HG03521 (cell line): ENCODE data around the gene CCDC24.

Experiments
- ATAC-seq: cut with Tn5 transposase; IDR thresholded peaks from one replicate; pipeline ENCODE4 v1.9.1; 2021; ENCODE audit warnings: mild to moderate bottlenecking, moderate library complexity; ENCODE audit not compliant: unreplicated experiment

CCDC24 gene

GRCh38 chr1:43991476-43992231, at the start of gene CCDC24:
Gene CCDC24 (plus strand): TSS chr1:43991599. CDS start chr1:43991879, 280 bp downstream.
- ATAC-seq: peak; percentile 80

- ATAC-seq: no peak
Observed at GRCh38 chr1:43942411-43942810, 49.0 kb upstream of the CCDC24 start.

- no peak for ATAC-seq
Observed at GRCh38 chr1:43944860-43945259, 46.5 kb upstream of the CCDC24 start.

GRCh38 chr1:43945674-43946235, 45.6 kb upstream of the CCDC24 start:
- no peak for ATAC-seq

- ATAC-seq: peak; percentile 89
Observed at GRCh38 chr1:43946236-43947060, 45.0 kb upstream of the CCDC24 start, which contains the start of gene IPO13. Gene IPO13 (plus strand): TSS chr1:43946950. CDS start chr1:43947601, 651 bp downstream.

- no peak for ATAC-seq
Observed at GRCh38 chr1:43947061-43947873, 44.1 kb upstream of the CCDC24 start.

GRCh38 chr1:43947874-43948437, 43.4 kb upstream of the CCDC24 start:
- no peak for ATAC-seq

- no peak for ATAC-seq
Observed at GRCh38 chr1:43949678-43950077, 41.7 kb upstream of the CCDC24 start.

- no peak for ATAC-seq
Observed at GRCh38 chr1:43951021-43951985, 40.1 kb upstream of the CCDC24 start.

- ATAC-seq: no peak
Observed at GRCh38 chr1:43952731-43953346, 38.6 kb upstream of the CCDC24 start.

- no peak for ATAC-seq
Observed at GRCh38 chr1:43953361-43953760, 38.0 kb upstream of the CCDC24 start.

GRCh38 chr1:43954036-43954435, 37.4 kb upstream of the CCDC24 start:
- no peak for ATAC-seq

GRCh38 chr1:43956234-43956633, 35.2 kb upstream of the CCDC24 start:
- no peak for ATAC-seq

- ATAC-seq: no peak
Observed at GRCh38 chr1:43957407-43958040, 33.9 kb upstream of the CCDC24 start.

- no peak for ATAC-seq
Observed at GRCh38 chr1:43958351-43959255, 32.8 kb upstream of the CCDC24 start.

- ATAC-seq: no peak
Observed at GRCh38 chr1:43960798-43961197, 30.6 kb upstream of the CCDC24 start.

GRCh38 chr1:43961692-43962091, 29.7 kb upstream of the CCDC24 start:
- no peak for ATAC-seq
